ENCODE measurements around the gene VSTM2B. TPM values are rescaled to one million over a fixed set of nuclear protein-coding genes. Genes with fewer than 3 reads are reported as not detected.

Gene VSTM2B
- polyA plus RNA-seq, 1 donor (not counting 4 experiments of a cell fraction or from before 2014, with no cell fraction given) = not detected

DNA sequence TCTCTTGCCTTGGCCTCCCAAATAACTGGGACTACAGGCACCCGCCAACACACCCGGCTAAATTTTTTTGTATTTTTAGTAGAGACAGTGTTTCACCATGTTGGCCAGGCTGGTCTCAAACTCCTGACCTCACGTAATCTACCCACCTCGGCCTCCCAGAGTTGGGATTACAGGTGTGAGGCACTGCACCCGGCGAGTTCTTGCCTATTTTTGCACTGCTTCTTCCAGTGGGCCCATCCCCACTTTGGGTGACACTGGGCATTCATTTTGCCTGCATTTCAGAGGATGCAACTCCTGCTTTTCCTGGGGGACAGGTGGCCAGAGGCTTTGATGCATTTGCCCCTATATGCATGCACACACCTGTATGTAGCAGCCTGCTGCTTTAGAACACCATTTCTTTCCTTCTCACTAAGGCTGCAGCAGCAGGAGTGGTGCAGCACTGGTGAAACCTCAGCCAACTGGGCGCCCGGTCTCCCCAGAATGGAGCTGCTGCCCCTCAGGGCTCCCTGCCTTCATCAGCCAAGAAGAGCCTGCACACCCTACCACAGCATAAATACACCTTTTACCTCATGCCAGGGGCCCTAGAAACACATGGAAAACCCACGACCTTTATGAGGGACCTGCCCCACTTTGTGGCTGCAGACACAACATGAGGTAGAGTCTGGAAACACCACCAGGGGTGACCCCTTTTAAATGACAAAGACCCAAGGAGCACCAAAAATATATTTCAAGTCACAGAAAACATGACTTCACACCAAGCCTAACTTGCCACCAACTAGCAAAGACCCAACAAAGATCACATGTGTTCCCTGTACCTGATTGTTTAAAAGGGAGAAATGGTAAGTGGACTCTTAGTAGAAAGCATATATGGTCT is 43.5 kb downstream of the VSTM2B start:
- dilution Hi-C loops (cut with MboI; ENCODE audit: extremely low pct_ligation_motif_present, low sequenced_read_pairs) = no loop called here
- no peak for FAIRE-seq
- DNase-seq (ENCODE audit: low read depth, low spot score) = no peak

DNA sequence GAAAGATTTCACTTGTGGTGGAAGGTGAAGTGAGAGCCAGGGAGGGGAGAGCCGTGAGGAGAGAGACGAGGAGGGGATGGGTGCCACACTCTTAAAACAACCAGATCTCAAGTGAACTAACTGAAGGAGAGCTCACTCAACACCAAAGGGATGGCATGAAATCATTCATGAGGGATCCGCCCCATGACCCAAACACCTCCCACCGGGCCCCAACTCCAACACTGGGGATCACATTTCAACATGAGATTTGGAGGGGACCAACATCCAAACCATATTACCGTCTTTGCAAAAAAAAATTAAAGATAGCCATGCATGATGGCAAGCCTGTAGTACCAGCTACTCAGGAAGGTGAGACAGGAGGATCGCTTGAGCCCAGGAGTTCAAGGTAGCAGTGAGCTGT is 45.4 kb downstream of the VSTM2B start:
- H3K27me3 ChIP-seq (ENCODE audit: control insufficient read depth, extremely low read depth, insufficient read depth, low read length) = peaks cover 5% of the 10 kb centered on the region
- H3K4me2 ChIP-seq (ENCODE audit: control insufficient read depth, extremely low read depth, insufficient read depth, low read depth, low read length) = no peak overlapping the region
- dilution Hi-C loops (cut with MboI; ENCODE audit: extremely low pct_ligation_motif_present, low sequenced_read_pairs) = no loop called here
- no peak overlapping the region for H3K4me3 ChIP-seq (ENCODE audit: control insufficient read depth in 2 of 3, extremely low read depth in 1 of 3, insufficient read depth in 2 of 3, low read depth in 1 of 3, low read length in 3 of 3)
- DNase-seq (ENCODE audit: low read depth, low spot score) (no peak), FAIRE-seq (no peak)
- no peaks in the 10 kb centered on the region for H3K4me1 ChIP-seq (ENCODE audit: control insufficient read depth, extremely low read depth, insufficient read depth, low read length)
- H3K9ac ChIP-seq (ENCODE audit: control insufficient read depth, extremely low read depth, insufficient read depth, low read length) = no peak overlapping the region
- H3K27ac ChIP-seq (ENCODE audit: control insufficient read depth, insufficient read depth, low read length) = no peak overlapping the region
- H3K36me3 ChIP-seq (ENCODE audit: control insufficient read depth in 2 of 2, extremely low read depth in 1 of 2, insufficient read depth in 2 of 2, low read length in 2 of 2) = no peaks in the 10 kb centered on the region
- no peak overlapping the region for H2AFZ ChIP-seq (ENCODE audit: control insufficient read depth, low read length)
- no peak for TF ChIP-seq EZH2 (IDR thresholded peaks at IDR 0.05; ENCODE audit: low read length)
- TF ChIP-seq, protein P1, sequence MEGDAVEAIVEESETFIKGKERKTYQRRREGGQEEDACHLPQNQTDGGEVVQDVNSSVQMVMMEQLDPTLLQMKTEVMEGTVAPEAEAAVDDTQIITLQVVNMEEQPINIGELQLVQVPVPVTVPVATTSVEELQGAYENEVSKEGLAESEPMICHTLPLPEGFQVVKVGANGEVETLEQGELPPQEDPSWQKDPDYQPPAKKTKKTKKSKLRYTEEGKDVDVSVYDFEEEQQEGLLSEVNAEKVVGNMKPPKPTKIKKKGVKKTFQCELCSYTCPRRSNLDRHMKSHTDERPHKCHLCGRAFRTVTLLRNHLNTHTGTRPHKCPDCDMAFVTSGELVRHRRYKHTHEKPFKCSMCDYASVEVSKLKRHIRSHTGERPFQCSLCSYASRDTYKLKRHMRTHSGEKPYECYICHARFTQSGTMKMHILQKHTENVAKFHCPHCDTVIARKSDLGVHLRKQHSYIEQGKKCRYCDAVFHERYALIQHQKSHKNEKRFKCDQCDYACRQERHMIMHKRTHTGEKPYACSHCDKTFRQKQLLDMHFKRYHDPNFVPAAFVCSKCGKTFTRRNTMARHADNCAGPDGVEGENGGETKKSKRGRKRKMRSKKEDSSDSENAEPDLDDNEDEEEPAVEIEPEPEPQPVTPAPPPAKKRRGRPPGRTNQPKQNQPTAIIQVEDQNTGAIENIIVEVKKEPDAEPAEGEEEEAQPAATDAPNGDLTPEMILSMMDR (optimal IDR thresholded peaks at IDR 0.05 in 1 of 3, IDR thresholded peaks at IDR 0.05 in 1 of 3, conservative IDR thresholded peaks at IDR 0.05 in 1 of 3; ENCODE audit: extremely low read depth in 1 of 3, insufficient read depth in 2 of 3, low read length in 3 of 3) = no peak
- H3K79me2 ChIP-seq (ENCODE audit: control insufficient read depth, insufficient read depth, low read length) = no peaks in the 10 kb centered on the region
- no peaks in the 10 kb centered on the region for H3K9me3 ChIP-seq (ENCODE audit: control insufficient read depth, low read depth, low read length)
- no peaks in the 10 kb centered on the region for H3K9me1 ChIP-seq (ENCODE audit: control insufficient read depth, extremely low read depth, insufficient read depth, low read length)
- H4K20me1 ChIP-seq (ENCODE audit: control insufficient read depth, extremely low read depth, insufficient read depth, low read length) = no peaks in the 10 kb centered on the region

More for the DNA sequence above, 43.5 kb downstream of the VSTM2B start:
- Histone ChIP-seq H3K9me3 (ENCODE audit: control insufficient read depth, low read depth, low read length) (no peaks in the 10 kb centered on the region), H3K27me3 (ENCODE audit: control insufficient read depth, extremely low read depth, insufficient read depth, low read length) (no peaks in the 10 kb centered on the region), H3K9ac (ENCODE audit: control insufficient read depth, extremely low read depth, insufficient read depth, low read length) (no peak overlapping the region), H3K79me2 (ENCODE audit: control insufficient read depth, insufficient read depth, low read length) (no peaks in the 10 kb centered on the region), H3K4me2 (ENCODE audit: control insufficient read depth, extremely low read depth, insufficient read depth, low read depth, low read length) (no peak overlapping the region), H2AFZ (ENCODE audit: control insufficient read depth, low read length) (no peak overlapping the region), H3K27ac (ENCODE audit: control insufficient read depth, insufficient read depth, low read length) (no peak overlapping the region), H3K9me1 (ENCODE audit: control insufficient read depth, extremely low read depth, insufficient read depth, low read length) (no peaks in the 10 kb centered on the region), H3K4me3 (ENCODE audit: control insufficient read depth in 2 of 3, extremely low read depth in 1 of 3, insufficient read depth in 2 of 3, low read depth in 1 of 3, low read length in 3 of 3) (no peak overlapping the region), H4K20me1 (ENCODE audit: control insufficient read depth, extremely low read depth, insufficient read depth, low read length) (no peaks in the 10 kb centered on the region), H3K36me3 (ENCODE audit: control insufficient read depth in 2 of 2, extremely low read depth in 1 of 2, insufficient read depth in 2 of 2, low read length in 2 of 2) (no peaks in the 10 kb centered on the region), H3K4me1 (ENCODE audit: control insufficient read depth, extremely low read depth, insufficient read depth, low read length) (no peaks in the 10 kb centered on the region)
- TF ChIP-seq EZH2 (IDR thresholded peaks at IDR 0.05; ENCODE audit: low read length) = no peak
- TF ChIP-seq, protein P1 (optimal IDR thresholded peaks at IDR 0.05 in 1 of 3, IDR thresholded peaks at IDR 0.05 in 1 of 3, conservative IDR thresholded peaks at IDR 0.05 in 1 of 3; ENCODE audit: extremely low read depth in 1 of 3, insufficient read depth in 2 of 3, low read length in 3 of 3) = no peak
